ENCODE results near the gene ALOX5AP.

Gene ALOX5AP

GRCh38 chr13:30735025-30735871 lies at the start of gene ALOX5AP:
ALOX5AP (plus strand) TSS chr13:30735543; CDS start chr13:30735606, 63 bp downstream.
- no peak for DNase-seq

GRCh38 chr13:30685987-30686386 lies 49.4 kb upstream of the ALOX5AP start:
- no peak for DNase-seq

GRCh38 chr13:30687601-30688000 lies 47.7 kb upstream of the ALOX5AP start:
- no peak for DNase-seq

GRCh38 chr13:30689752-30690151 lies 45.6 kb upstream of the ALOX5AP start:
- DNase-seq, result no peak

- no peak for DNase-seq
Observed at GRCh38 chr13:30690282-30691188, 44.8 kb upstream of the ALOX5AP start.

- no peak for DNase-seq
Observed at GRCh38 chr13:30692113-30692512, 43.2 kb upstream of the ALOX5AP start.

GRCh38 chr13:30696278-30697176 lies 38.8 kb upstream of the ALOX5AP start:
- no peak for DNase-seq

- no peak for DNase-seq
Observed at GRCh38 chr13:30697177-30697953, 38.0 kb upstream of the ALOX5AP start.

- DNase-seq, result no peak
Observed at GRCh38 chr13:30697996-30698401, 37.3 kb upstream of the ALOX5AP start.

GRCh38 chr13:30698488-30699005 lies 36.8 kb upstream of the ALOX5AP start:
- no peak for DNase-seq

GRCh38 chr13:30700364-30700763 lies 35.0 kb upstream of the ALOX5AP start:
- DNase-seq, result no peak

GRCh38 chr13:30702006-30702405 lies 33.3 kb upstream of the ALOX5AP start:
- no peak for DNase-seq

GRCh38 chr13:30704596-30704995 lies 30.7 kb upstream of the ALOX5AP start:
- DNase-seq, result no peak

GRCh38 chr13:30705680-30706079 lies 29.7 kb upstream of the ALOX5AP start:
- DNase-seq, result no peak

- no peak for DNase-seq
Observed at GRCh38 chr13:30708541-30708940, 26.8 kb upstream of the ALOX5AP start.

- no peak for DNase-seq
Observed at GRCh38 chr13:30710442-30710841, 24.9 kb upstream of the ALOX5AP start.

GRCh38 chr13:30711375-30711774 lies 24.0 kb upstream of the ALOX5AP start:
- DNase-seq, result no peak

GRCh38 chr13:30711837-30712236 lies 23.5 kb upstream of the ALOX5AP start:
- no peak for DNase-seq

GRCh38 chr13:30712536-30713532 lies 22.5 kb upstream of the ALOX5AP start:
- DNase-seq, result no peak

GRCh38 chr13:30714629-30715371 lies 20.5 kb upstream of the ALOX5AP start:
- no peak for DNase-seq
